H9 (cell line): ENCODE measurements around the gene UVSSA. TPM values are rescaled to one million over a fixed set of nuclear protein-coding genes. Genes with fewer than 3 reads are reported as not detected.

ENCODE experiments used
- DNase-seq: peaks from one replicate; pipeline ENCODE4 v3.0.0-alpha.2; 2017
- H2AFZ ChIP-seq: one replicate; pipeline ENCODE4 v1.6.1; 2013; ENCODE audit warnings: mild to moderate bottlenecking, low read length, control low read depth, moderate library complexity
- H2AK5ac ChIP-seq: 2 replicates; pipeline ENCODE4 v1.6.1; 2013; ENCODE audit warnings: low read length, control low read depth, mixed read lengths; ENCODE audit not compliant: insufficient read length
- H2BK120ac ChIP-seq: one replicate; pipeline ENCODE4 v1.6.1; 2013; ENCODE audit warnings: low read depth, mild to moderate bottlenecking, low read length, control low read depth, inconsistent platforms; ENCODE audit not compliant: poor library complexity, severe bottlenecking
- H2BK12ac ChIP-seq: 2 replicates; pipeline ENCODE4 v1.6.1; 2013; ENCODE audit warnings: low read length, control low read depth, mixed read lengths, low read depth; ENCODE audit not compliant: insufficient read length
- H2BK15ac ChIP-seq: 2 replicates; pipeline ENCODE4 v1.6.1; 2013; ENCODE audit warnings: low read depth, low read length, control low read depth
- H2BK20ac ChIP-seq: one replicate; pipeline ENCODE4 v1.6.1; 2013; ENCODE audit warnings: low read depth, mild to moderate bottlenecking, low read length, control low read depth, inconsistent platforms; ENCODE audit not compliant: poor library complexity, severe bottlenecking
- H2BK5ac ChIP-seq: 2 replicates; pipeline ENCODE4 v1.6.1; 2013; ENCODE audit warnings: low read length, control low read depth, mixed read lengths; ENCODE audit not compliant: insufficient read length
- H3K14ac ChIP-seq: 2 replicates; pipeline ENCODE4 v1.6.1; 2013; ENCODE audit warnings: low read length, control low read depth; ENCODE audit not compliant: insufficient read depth
- H3K18ac ChIP-seq: 2 replicates; pipeline ENCODE4 v1.6.1; 2013; ENCODE audit warnings: low read depth, mild to moderate bottlenecking, mixed read lengths, low read length, control low read depth; ENCODE audit not compliant: insufficient read length
- H3K23ac ChIP-seq: 2 replicates; pipeline ENCODE4 v1.6.1; 2013; ENCODE audit warnings: low read length, control low read depth, mixed read lengths, low read depth; ENCODE audit not compliant: insufficient read length
- H3K23me2 ChIP-seq: 2 replicates; pipeline ENCODE4 v1.6.1; 2013; ENCODE audit warnings: low read depth, mild to moderate bottlenecking, mixed read lengths, low read length, control low read depth; ENCODE audit not compliant: insufficient read length, poor library complexity, severe bottlenecking
- H3K27ac ChIP-seq: 2 replicates; pipeline ENCODE4 v1.5.1; 2013; ENCODE audit warnings: low read length, control low read depth, mixed read lengths, low read depth; ENCODE audit not compliant: insufficient read length
- H3K27me3 ChIP-seq: 2 replicates; pipeline ENCODE4 v1.6.1; 2013; ENCODE audit warnings: low read length, control low read depth, inconsistent platforms; ENCODE audit not compliant: insufficient read depth
- H3K4ac ChIP-seq: 2 replicates; pipeline ENCODE4 v1.6.1; 2013; ENCODE audit warnings: low read depth, mild to moderate bottlenecking, control low read depth, inconsistent platforms, low read length, moderate library complexity
- H3K4me1 ChIP-seq: 2 replicates; pipeline ENCODE4 v1.6.1; 2013; ENCODE audit warnings: low read length, control low read depth, inconsistent platforms; ENCODE audit not compliant: insufficient read depth
- H3K4me2 ChIP-seq: 2 replicates; pipeline ENCODE4 v1.6.1; 2013; ENCODE audit warnings: low read length, control low read depth, mixed read lengths; ENCODE audit not compliant: insufficient read length, insufficient read depth
- H3K56ac ChIP-seq: 2 replicates; pipeline ENCODE4 v1.6.1; 2013; ENCODE audit warnings: low read depth, mild to moderate bottlenecking, mixed read lengths, low read length, control low read depth; ENCODE audit not compliant: insufficient read length
- H3K79me1 ChIP-seq: 2 replicates; pipeline ENCODE4 v1.6.1; 2013; ENCODE audit warnings: low read depth, mild to moderate bottlenecking, moderate library complexity, low read length, control low read depth, inconsistent platforms; ENCODE audit not compliant: insufficient read depth, poor library complexity, severe bottlenecking
- H3K79me2 ChIP-seq: 2 replicates; pipeline ENCODE4 v1.6.1; 2013; ENCODE audit warnings: low read length, control low read depth, inconsistent platforms; ENCODE audit not compliant: insufficient read depth
- H3K9ac ChIP-seq: 2 replicates; pipeline ENCODE4 v1.6.1; 2013; ENCODE audit warnings: low read length, control low read depth, mixed read lengths; ENCODE audit not compliant: insufficient read length; ENCODE audit errors: extremely low read depth
- H3K9me3 ChIP-seq: one replicate; pipeline ENCODE4 v1.6.1; 2013; ENCODE audit warnings: low read depth, low read length, inconsistent platforms; ENCODE audit not compliant: control insufficient read depth
- H3T11ph ChIP-seq: one replicate; pipeline ENCODE4 v1.6.1; 2013; ENCODE audit warnings: mild to moderate bottlenecking, low read length, control low read depth, inconsistent platforms
- H4K20me1 ChIP-seq: one replicate; pipeline ENCODE4 v1.6.1; 2013; ENCODE audit not compliant: control insufficient read depth, insufficient read length, insufficient read depth
- H4K5ac ChIP-seq: 2 replicates; pipeline ENCODE4 v1.6.1; 2013; ENCODE audit warnings: low read depth, mild to moderate bottlenecking, mixed read lengths, low read length, control low read depth; ENCODE audit not compliant: insufficient read length
- H4K8ac ChIP-seq: replicated peaks from 2 replicates; pipeline ENCODE4 v1.6.1; 2013; ENCODE audit warnings: low read length, control low read depth, mixed read lengths, low read depth; ENCODE audit not compliant: insufficient read length
- H4K91ac ChIP-seq: 2 replicates; pipeline ENCODE4 v1.6.1; 2013; ENCODE audit warnings: low read depth, mild to moderate bottlenecking, moderate library complexity, mixed read lengths, low read length, control low read depth; ENCODE audit not compliant: insufficient read length
- H3K27ac Mint-ChIP-seq, 3 experiments: 2 replicates in 2 of 3; 3 replicates in 1 of 3; pipeline ENCODE4 v1.8.0; 2020 to 2021; ENCODE audit warnings: mixed read lengths in 3 of 3, mild to moderate bottlenecking in 1 of 3, moderate library complexity in 1 of 3
- H3K27me3 Mint-ChIP-seq: 2 replicates; pipeline ENCODE4 v1.8.0; 2021; ENCODE audit warnings: low read depth, mild to moderate bottlenecking, moderate library complexity, mixed read lengths
- H3K36me3 Mint-ChIP-seq, 3 experiments: 2 replicates in 2 of 3; 3 replicates in 1 of 3; pipeline ENCODE4 v1.8.0; 2020 to 2021; ENCODE audit warnings: low read depth in 3 of 3, mixed read lengths in 3 of 3; ENCODE audit not compliant: insufficient read depth in 1 of 3
- H3K4me1 Mint-ChIP-seq, 2 experiments: 2 replicates each; pipeline ENCODE4 v1.8.0; 2020; ENCODE audit warnings: mixed read lengths in 2 of 2
- H3K4me3 Mint-ChIP-seq, 2 experiments: 2 replicates in 1 of 2; 3 replicates in 1 of 2; pipeline ENCODE4 v1.8.0; 2020 to 2021; ENCODE audit warnings: mild to moderate bottlenecking in 2 of 2, mixed read lengths in 2 of 2, moderate library complexity in 1 of 2
- H3K9me3 Mint-ChIP-seq, 2 experiments: 2 replicates in 1 of 2; 3 replicates in 1 of 2; pipeline ENCODE4 v1.8.0; 2020; ENCODE audit warnings: mild to moderate bottlenecking in 2 of 2, mixed read lengths in 2 of 2, moderate library complexity in 1 of 2
- WGBS: extraction: QIAGEN DNeasy Blood & Tissue Kit; methylation state at CpG from one replicate; pipeline ENCODE4 v1.1.7; 2013; ENCODE audit warnings: missing lambda C conversion rate, low lambda C conversion rate, mixed read lengths; ENCODE audit not compliant: insufficient read length; ENCODE audit errors: extremely low coverage; 5-methylcytosine and 5-hydroxymethylcytosine counted together
- total RNA-seq: library from RNA; stranded (reverse); gene quantifications from 2 replicates; pipeline ENCODE4 v1.2.1, GENCODE V29; 2021
- TF ChIP-seq, protein P1 (sequence below): fragments of 200-600 bp; sonication (generic); conservative IDR thresholded peaks from 3 replicates; pipeline ENCODE4 v1.8.0; 2021; ENCODE audit warnings: antibody characterized with exemption, mild to moderate bottlenecking

Gene UVSSA
- total RNA-seq, 1 experiment from 2014 or later: 15.9 TPM

DNA sequence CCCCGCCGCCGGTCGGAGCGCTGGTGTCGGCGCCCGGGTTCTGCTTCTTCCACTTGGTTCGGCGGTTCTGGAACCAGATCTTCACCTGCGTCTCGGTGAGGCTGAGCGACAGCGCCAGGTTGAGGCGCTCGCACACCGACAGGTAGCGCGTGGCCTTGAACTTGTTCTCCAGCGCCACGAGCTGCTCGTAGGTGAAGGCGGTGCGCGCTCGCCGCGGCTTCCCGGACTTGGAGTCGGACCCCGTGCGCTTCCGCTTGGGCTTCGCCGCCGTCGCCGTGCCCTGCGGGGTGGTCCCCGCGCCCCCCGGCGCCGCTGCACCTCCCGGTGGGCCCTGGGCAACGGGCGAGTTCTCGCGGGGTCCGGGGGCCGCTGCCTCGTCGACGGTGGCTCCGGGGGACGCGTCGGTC lies 56.2 kb downstream of the UVSSA start:
- no peak overlapping the region for H3K27ac Mint-ChIP-seq
- H3K14ac ChIP-seq: no peak overlapping the region
- no peak overlapping the region for H2BK120ac ChIP-seq
- TF ChIP-seq, protein P1, sequence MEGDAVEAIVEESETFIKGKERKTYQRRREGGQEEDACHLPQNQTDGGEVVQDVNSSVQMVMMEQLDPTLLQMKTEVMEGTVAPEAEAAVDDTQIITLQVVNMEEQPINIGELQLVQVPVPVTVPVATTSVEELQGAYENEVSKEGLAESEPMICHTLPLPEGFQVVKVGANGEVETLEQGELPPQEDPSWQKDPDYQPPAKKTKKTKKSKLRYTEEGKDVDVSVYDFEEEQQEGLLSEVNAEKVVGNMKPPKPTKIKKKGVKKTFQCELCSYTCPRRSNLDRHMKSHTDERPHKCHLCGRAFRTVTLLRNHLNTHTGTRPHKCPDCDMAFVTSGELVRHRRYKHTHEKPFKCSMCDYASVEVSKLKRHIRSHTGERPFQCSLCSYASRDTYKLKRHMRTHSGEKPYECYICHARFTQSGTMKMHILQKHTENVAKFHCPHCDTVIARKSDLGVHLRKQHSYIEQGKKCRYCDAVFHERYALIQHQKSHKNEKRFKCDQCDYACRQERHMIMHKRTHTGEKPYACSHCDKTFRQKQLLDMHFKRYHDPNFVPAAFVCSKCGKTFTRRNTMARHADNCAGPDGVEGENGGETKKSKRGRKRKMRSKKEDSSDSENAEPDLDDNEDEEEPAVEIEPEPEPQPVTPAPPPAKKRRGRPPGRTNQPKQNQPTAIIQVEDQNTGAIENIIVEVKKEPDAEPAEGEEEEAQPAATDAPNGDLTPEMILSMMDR: no peak
- H4K91ac ChIP-seq: no peak overlapping the region
- no peak overlapping the region for H3K9ac ChIP-seq
- H2BK20ac ChIP-seq: no peak overlapping the region
- no peak overlapping the region for H2AK5ac ChIP-seq
- H3K56ac ChIP-seq: no peak overlapping the region
- H3K27me3 ChIP-seq: peaks cover 72% of the 10 kb centered on the region
- no peak overlapping the region for H3K23ac ChIP-seq
- H3K4me1 ChIP-seq: no peaks in the 10 kb centered on the region; the same call in 1 of the 2 replicates
- H3K9me3 Mint-ChIP-seq: peaks cover 9 to 18% of the 10 kb centered on the region in 2 experiments
- peak; percentile 46 for DNase-seq
- no peak overlapping the region for H3K27ac ChIP-seq
- no peak overlapping the region for H2AFZ ChIP-seq
- H3K18ac ChIP-seq: no peak overlapping the region
- H3T11ph ChIP-seq: no peak overlapping the region
- H4K5ac ChIP-seq: no peak overlapping the region
- H3K4me3 Mint-ChIP-seq: peak overlapping the region in 1 of 2 experiments; percentile 67; a peak in 2 of 5 replicates
- peaks cover 71% of the 10 kb centered on the region for H3K27me3 Mint-ChIP-seq
- peaks cover under 1 to 11% of the 10 kb centered on the region in 2 experiments; a peak in 2 of 4 replicates for H3K4me1 Mint-ChIP-seq
- H4K20me1 ChIP-seq: peaks cover 3% of the 10 kb centered on the region
- no peak overlapping the region for H2BK12ac ChIP-seq
- peaks cover 3 to 7% (median 7%) of the 10 kb centered on the region in 3 experiments; a peak in 4 of 7 replicates for H3K36me3 Mint-ChIP-seq
- H3K4me2 ChIP-seq: peak overlapping the region; percentile 24
- no peaks in the 10 kb centered on the region for H3K79me1 ChIP-seq
- H2BK15ac ChIP-seq: no peak overlapping the region
- peaks cover 3% of the 10 kb centered on the region for H3K23me2 ChIP-seq
- no peak overlapping the region for H3K4ac ChIP-seq
- no peak overlapping the region for H2BK5ac ChIP-seq
- no peak overlapping the region for H4K8ac ChIP-seq
- H3K79me2 ChIP-seq: no peaks in the 10 kb centered on the region
- WGBS: no CpG with 5 or more reads among the region's 58 CpGs
- peaks cover 6% of the 10 kb centered on the region for H3K9me3 ChIP-seq
